ENCODE results near the gene SLC22A17. TPM values are rescaled to one million over a fixed set of nuclear protein-coding genes. Genes with fewer than 3 reads are reported as not detected.

SLC22A17 gene
- total and polyA plus RNA-seq, 2 of the 13 experiments (the other 11 are each of a cell fraction or from before 2014, with no cell fraction given), result 0.95 to 1.1 TPM

- no peak for TF ChIP-seq ZNF225 (CRISPR knock-in tag; IDR thresholded peaks at IDR 0.05)
- TF ChIP-seq ZNF337 (CRISPR knock-in tag; IDR thresholded peaks at IDR 0.05; ENCODE audit: borderline replicate concordance, low read depth), result peak; percentile 53; the same call in 1 of the 2 replicates
- TF ChIP-seq ZNF816 (CRISPR knock-in tag; IDR thresholded peaks at IDR 0.05; ENCODE audit: borderline replicate concordance), result no peak
- TF ChIP-seq ZNF878 (CRISPR knock-in tag; IDR thresholded peaks at IDR 0.05), result no peak
- no peak for TF ChIP-seq NFIB (CRISPR knock-in tag; IDR thresholded peaks at IDR 0.05; ENCODE audit: borderline replicate concordance)
- peak; percentile 85 for TF ChIP-seq E2F5 (CRISPR knock-in tag; conservative IDR thresholded peaks at IDR 0.05)
- TF ChIP-seq ZNF589 (CRISPR knock-in tag; conservative IDR thresholded peaks at IDR 0.05), result no peak
- TF ChIP-seq TAF1 (CRISPR knock-in tag; IDR thresholded peaks at IDR 0.05), result peak; percentile 62
- TF ChIP-seq, protein P1, sequence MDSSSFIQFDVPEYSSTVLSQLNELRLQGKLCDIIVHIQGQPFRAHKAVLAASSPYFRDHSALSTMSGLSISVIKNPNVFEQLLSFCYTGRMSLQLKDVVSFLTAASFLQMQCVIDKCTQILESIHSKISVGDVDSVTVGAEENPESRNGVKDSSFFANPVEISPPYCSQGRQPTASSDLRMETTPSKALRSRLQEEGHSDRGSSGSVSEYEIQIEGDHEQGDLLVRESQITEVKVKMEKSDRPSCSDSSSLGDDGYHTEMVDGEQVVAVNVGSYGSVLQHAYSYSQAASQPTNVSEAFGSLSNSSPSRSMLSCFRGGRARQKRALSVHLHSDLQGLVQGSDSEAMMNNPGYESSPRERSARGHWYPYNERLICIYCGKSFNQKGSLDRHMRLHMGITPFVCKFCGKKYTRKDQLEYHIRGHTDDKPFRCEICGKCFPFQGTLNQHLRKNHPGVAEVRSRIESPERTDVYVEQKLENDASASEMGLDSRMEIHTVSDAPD (CRISPR knock-in tag; IDR thresholded peaks at IDR 0.05), result peak; percentile 54
- TF ChIP-seq TGIF2 (CRISPR knock-in tag; IDR thresholded peaks at IDR 0.05), result peak; percentile 89
- TF ChIP-seq ATAD3A (CRISPR knock-in tag; IDR thresholded peaks at IDR 0.05), result 0 out of 2 replicates have a peak, but pooled peaks have one; percentile 90
- peak; percentile 64; the same call in 1 of the 2 replicates for TF ChIP-seq TBX3 (IDR thresholded peaks at IDR 0.05; ENCODE audit: borderline replicate concordance)
- peak; percentile 76 for TF ChIP-seq SOX5 (CRISPR knock-in tag; IDR thresholded peaks at IDR 0.05; ENCODE audit: borderline replicate concordance)
- TF ChIP-seq NFE2L1 (CRISPR knock-in tag; IDR thresholded peaks at IDR 0.05; ENCODE audit: borderline replicate concordance), result peak; percentile 84; the same call in 1 of the 2 replicates
- TF ChIP-seq, protein P2, sequence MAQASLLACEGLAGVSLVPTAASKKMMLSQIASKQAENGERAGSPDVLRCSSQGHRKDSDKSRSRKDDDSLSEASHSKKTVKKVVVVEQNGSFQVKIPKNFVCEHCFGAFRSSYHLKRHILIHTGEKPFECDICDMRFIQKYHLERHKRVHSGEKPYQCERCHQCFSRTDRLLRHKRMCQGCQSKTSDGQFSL (CRISPR knock-in tag; IDR thresholded peaks at IDR 0.05), result peak; percentile 28; the same call in 1 of the 2 replicates
- TF ChIP-seq ZNF761 (CRISPR knock-in tag; conservative IDR thresholded peaks at IDR 0.05), result peak; percentile 91
- TF ChIP-seq MAFF (IDR thresholded peaks at IDR 0.05; ENCODE audit: low read depth, low read length), result peak; percentile 93; the same call in 1 of the 2 replicates
- TF ChIP-seq CEBPG (CRISPR knock-in tag; IDR thresholded peaks at IDR 0.05), result peak; percentile 60
- no peak for TF ChIP-seq PRPF4 (IDR thresholded peaks at IDR 0.05; ENCODE audit: low read depth, low read length, poor library complexity, severe bottlenecking)
- no peak for TF ChIP-seq ZNF414 (CRISPR knock-in tag; IDR thresholded peaks at IDR 0.05)
- TF ChIP-seq TFDP1 (CRISPR knock-in tag; IDR thresholded peaks at IDR 0.05; ENCODE audit: borderline replicate concordance), result peak; percentile 94
- TF ChIP-seq ZNF597 (CRISPR knock-in tag; IDR thresholded peaks at IDR 0.05), result peak; percentile 13; the same call in 1 of the 2 replicates
- no peak for TF ChIP-seq HNF4G (IDR thresholded peaks at IDR 0.05; ENCODE audit: borderline replicate concordance, low read depth, low read length)
- no peak for TF ChIP-seq HNF4G (CRISPR knock-in tag; IDR thresholded peaks at IDR 0.05; ENCODE audit: borderline replicate concordance, low read depth)
- no peak for TF ChIP-seq SMARCC2 (IDR thresholded peaks at IDR 0.05)
These were observed 51.3 kb downstream of the SLC22A17 start (continued) for GRCh38 chr14:23301288-23301968.
